CD4-positive, alpha-beta memory T cell (primary cell): ENCODE measurements around the gene SH3TC2. TPM values are rescaled to one million over a fixed set of nuclear protein-coding genes. Genes with fewer than 3 reads are reported as not detected.

Source experiments
- CTCF ChIA-PET: fragments of 350-600 bp; sonication (Branson Sonifier 250); formaldehyde crosslinking; loops from one replicate; lab custom pipeline; 2021; ENCODE audit warnings: inconsistent platforms; ENCODE audit not compliant: partially characterized antibody; lab: Charles Lee
- POLR2A ChIA-PET: fragments of 350-600 bp; sonication (Branson Sonifier 250); formaldehyde crosslinking; loops from one replicate; lab custom pipeline; 2021; ENCODE audit not compliant: partially characterized antibody; lab: Charles Lee
- DNase-seq, 5 donors: peaks; one replicate each; pipeline versions ENCODE4 v3.0.0 to v3.0.0-alpha.2; 2020 to 2022; ENCODE audit warnings: mixed read lengths in 1 of 5
- H3K27ac ChIP-seq: one replicate; pipeline ENCODE4 v1.7.0; 2013; ENCODE audit warnings: low read depth, low read length
- H3K27me3 ChIP-seq: 2 replicates; pipeline ENCODE4 v1.7.0; 2013; ENCODE audit warnings: mild to moderate bottlenecking, low read length, moderate library complexity; ENCODE audit not compliant: insufficient read depth
- H3K36me3 ChIP-seq: 2 replicates; pipeline ENCODE4 v1.7.0; 2013; ENCODE audit warnings: mild to moderate bottlenecking, low read length, moderate library complexity; ENCODE audit not compliant: insufficient read depth
- H3K4me1 ChIP-seq: 2 replicates; pipeline ENCODE4 v1.7.0; 2013; ENCODE audit warnings: mild to moderate bottlenecking, low read length, moderate library complexity; ENCODE audit not compliant: insufficient read depth
- H3K4me3 ChIP-seq, 2 donors: one replicate each; pipeline ENCODE4 v1.7.0; 2013; ENCODE audit warnings: low read length in 2 of 2, mild to moderate bottlenecking in 1 of 2
- H3K9me3 ChIP-seq, 2 donors: one replicate each; pipeline ENCODE4 v1.7.0; 2013; ENCODE audit warnings: low read length in 2 of 2, control low read depth in 1 of 2; ENCODE audit not compliant: control insufficient read depth in 1 of 2
- H3K27ac Mint-ChIP-seq, 7 donors: one replicate each; pipeline ENCODE4 v1.8.0; 2020 to 2021; ENCODE audit warnings: mixed read lengths in 7 of 7, mild to moderate bottlenecking in 6 of 7, inconsistent platforms in 3 of 7, moderate library complexity in 3 of 7
- H3K27me3 Mint-ChIP-seq, 2 donors: one replicate each; pipeline ENCODE4 v1.8.0; 2020 to 2021; ENCODE audit warnings: mixed read lengths in 2 of 2
- H3K36me3 Mint-ChIP-seq, 2 donors: one replicate each; pipeline ENCODE4 v1.8.0; 2020 to 2021; ENCODE audit warnings: mixed read lengths in 2 of 2, inconsistent platforms in 1 of 2, mild to moderate bottlenecking in 1 of 2
- H3K4me1 Mint-ChIP-seq, 4 donors: one replicate each; pipeline ENCODE4 v1.8.0; 2020 to 2021; ENCODE audit warnings: mixed read lengths in 4 of 4, mild to moderate bottlenecking in 1 of 4
- H3K4me3 Mint-ChIP-seq, 8 donors: one replicate each; pipeline ENCODE4 v1.8.0; 2020 to 2021; ENCODE audit warnings: mixed read lengths in 8 of 8, mild to moderate bottlenecking in 7 of 8, moderate library complexity in 6 of 8, inconsistent platforms in 3 of 8
- H3K9me3 Mint-ChIP-seq, 8 donors: one replicate each; pipeline ENCODE4 v1.8.0; 2020 to 2021; ENCODE audit warnings: mixed read lengths in 8 of 8, mild to moderate bottlenecking in 5 of 8, inconsistent platforms in 3 of 8, moderate library complexity in 1 of 8
- intact Hi-C: fragments of 100-400 bp; cut with micrococcal nuclease; formaldehyde crosslinking; loops from one replicate; pipeline ENCODE4 v1.15.1; 2023
- polyA plus RNA-seq, 2 donors: library from polyadenylated mRNA; unstranded; fragments of 300-500 nt; fragmentation: Illumina TruSeq; gene quantifications; one replicate each; pipeline ENCODE4 v1.2.3, GENCODE V29; 2021
- total RNA-seq, 2 experiments: library from RNA; stranded (reverse); gene quantifications; one replicate each; pipeline ENCODE4 v1.2.3, GENCODE V29; 2021

SH3TC2 gene
- total and polyA plus RNA-seq, 4 experiments from 2014 or later, result not detected

- no peak for DNase-seq
- Mint-ChIP-seq H3K36me3 (no peaks in the 10 kb centered on the region), H3K27me3 (peaks cover 0 to 3% of the 10 kb centered on the region in 2 donors), H3K27ac (no peak overlapping the region), H3K4me1 (peaks cover 0 to 20% (median 11%) of the 10 kb centered on the region in 4 donors), H3K4me3 (no peak overlapping the region), H3K9me3 (no peaks in the 10 kb centered on the region)
- intact Hi-C loops, result no loop called here
- ChIA-PET CTCF (no interaction called here), POLR2A (no interaction called here)
- Histone ChIP-seq H3K27ac (no peak overlapping the region), H3K4me3 (no peak overlapping the region), H3K36me3 (no peaks in the 10 kb centered on the region), H3K27me3 (no peaks in the 10 kb centered on the region), H3K4me1 (peaks cover 2% of the 10 kb centered on the region), H3K9me3 (no peaks in the 10 kb centered on the region)
Observed at GRCh38 chr5:149041242-149041641, 21.6 kb downstream of the SH3TC2 start.

GRCh38 chr5:149040421-149040820 lies 22.4 kb downstream of the SH3TC2 start:
- Mint-ChIP-seq H3K27ac (no peak overlapping the region), H3K4me3 (no peak overlapping the region), H3K27me3 (peaks cover 0 to 3% of the 10 kb centered on the region in 2 donors), H3K4me1 (peaks cover 0 to 28% (median 17%) of the 10 kb centered on the region in 4 donors), H3K9me3 (no peaks in the 10 kb centered on the region), H3K36me3 (no peaks in the 10 kb centered on the region)
- Histone ChIP-seq H3K4me1 (peaks cover 10% of the 10 kb centered on the region), H3K4me3 (no peak overlapping the region), H3K27ac (no peak overlapping the region), H3K36me3 (no peaks in the 10 kb centered on the region), H3K27me3 (no peaks in the 10 kb centered on the region), H3K9me3 (no peaks in the 10 kb centered on the region)
- DNase-seq, result no peak
- ChIA-PET POLR2A (no interaction called here), CTCF (interaction anchor here (12.2 kb wide), 1 partner anchor 302 kb away, joined by 400 read pairs; no protein-coding TSS in a partner anchor)
- intact Hi-C loops, result no loop called here

GRCh38 chr5:149039506-149039905 lies 23.4 kb downstream of the SH3TC2 start:
- intact Hi-C loops, result no loop called here

GRCh38 chr5:149038336-149039080 lies 24.4 kb downstream of the SH3TC2 start:
- Histone ChIP-seq H3K36me3 (no peaks in the 10 kb centered on the region), H3K27me3 (no peaks in the 10 kb centered on the region), H3K4me3 (no peak overlapping the region), H3K27ac (no peak overlapping the region), H3K4me1 (peaks cover 10% of the 10 kb centered on the region), H3K9me3 (no peaks in the 10 kb centered on the region)
- POLR2A ChIA-PET, result no interaction called here
- Mint-ChIP-seq H3K4me1 (peaks cover 3 to 34% (median 19%) of the 10 kb centered on the region in 4 donors), H3K4me3 (no peak overlapping the region), H3K36me3 (no peaks in the 10 kb centered on the region), H3K9me3 (no peaks in the 10 kb centered on the region), H3K27me3 (peaks cover 0 to 3% of the 10 kb centered on the region in 2 donors), H3K27ac (no peak overlapping the region)
- CTCF ChIA-PET, result interaction anchor here (1.4 to 12.2 kb wide), 3 partner anchors 10 to 300 kb away, joined by 4 to 400 read pairs (median 4); no protein-coding TSS in a partner anchor
- no peak for DNase-seq
- intact Hi-C loops, result no loop called here

More at GRCh38 chr5:149039506-149039905, 23.4 kb downstream of the SH3TC2 start:
- peaks cover 10% of the 10 kb centered on the region for H3K4me1 ChIP-seq
- no peaks in the 10 kb centered on the region for H3K27me3 ChIP-seq
- no peak overlapping the region for H3K27ac Mint-ChIP-seq
- no peaks in the 10 kb centered on the region for H3K9me3 Mint-ChIP-seq
- DNase-seq, result no peak
- peaks cover 3 to 34% (median 19%) of the 10 kb centered on the region in 4 donors for H3K4me1 Mint-ChIP-seq
- no peaks in the 10 kb centered on the region for H3K36me3 Mint-ChIP-seq
- H3K27ac ChIP-seq, result no peak overlapping the region
- CTCF ChIA-PET, result interaction anchor here (1.4 to 12.2 kb wide), 2 partner anchors 11 to 301 kb away, joined by 4 to 400 read pairs; no protein-coding TSS in a partner anchor
- POLR2A ChIA-PET, result no interaction called here
- H3K9me3 ChIP-seq, result no peaks in the 10 kb centered on the region
- peaks cover 0 to 3% of the 10 kb centered on the region in 2 donors for H3K27me3 Mint-ChIP-seq
- H3K36me3 ChIP-seq, result no peaks in the 10 kb centered on the region
- no peak overlapping the region for H3K4me3 Mint-ChIP-seq
- no peak overlapping the region for H3K4me3 ChIP-seq

- Mint-ChIP-seq H3K36me3 (no peaks in the 10 kb centered on the region), H3K27ac (peak overlapping the region in 1 of 7 donors; percentile 7), H3K9me3 (no peaks in the 10 kb centered on the region), H3K4me1 (peaks cover 3 to 34% (median 19%) of the 10 kb centered on the region in 4 donors), H3K4me3 (peak overlapping the region in 1 of 8 donors; percentile 21), H3K27me3 (peaks cover 0 to 3% of the 10 kb centered on the region in 2 donors)
- no peaks in the 10 kb centered on the region for H3K27me3 ChIP-seq
- H3K9me3 ChIP-seq, result no peaks in the 10 kb centered on the region
- no peak overlapping the region for H3K27ac ChIP-seq
- CTCF ChIA-PET, result interaction anchor here (1.4 to 12.2 kb wide), 5 partner anchors 11 to 595 kb away, joined by 4 to 400 read pairs (median 23); no protein-coding TSS in a partner anchor
- no peak for DNase-seq
- POLR2A ChIA-PET, result no interaction called here
- no peaks in the 10 kb centered on the region for H3K36me3 ChIP-seq
- intact Hi-C loops, result no loop called here
- no peak overlapping the region for H3K4me3 ChIP-seq
- peaks cover 10% of the 10 kb centered on the region for H3K4me1 ChIP-seq
Observed at GRCh38 chr5:149037817-149038216, 25.0 kb downstream of the SH3TC2 start.

- no peak overlapping the region for H3K27ac ChIP-seq
- Mint-ChIP-seq H3K9me3 (no peaks in the 10 kb centered on the region), H3K27me3 (peaks cover 0 to 3% of the 10 kb centered on the region in 2 donors), H3K27ac (peak overlapping the region in 1 of 7 donors; percentile 23), H3K4me3 (peak overlapping the region in 1 of 8 donors; percentile 15), H3K4me1 (peaks cover 3 to 34% (median 19%) of the 10 kb centered on the region in 4 donors), H3K36me3 (no peaks in the 10 kb centered on the region)
- no peak overlapping the region for H3K4me3 ChIP-seq
- CTCF ChIA-PET, result interaction anchor here (0.8 to 12.2 kb wide), 11 partner anchors 9 to 1086 kb away, joined by 3 to 400 read pairs (median 12); no protein-coding TSS in a partner anchor
- H3K27me3 ChIP-seq, result no peaks in the 10 kb centered on the region
- no peak for DNase-seq
- H3K4me1 ChIP-seq, result peaks cover 10% of the 10 kb centered on the region
- POLR2A ChIA-PET, result no interaction called here
- intact Hi-C loops, result no loop called here
- no peaks in the 10 kb centered on the region for H3K36me3 ChIP-seq
- H3K9me3 ChIP-seq, result no peaks in the 10 kb centered on the region
Observed at GRCh38 chr5:149036970-149037369, 25.9 kb downstream of the SH3TC2 start.

GRCh38 chr5:149036168-149036567 lies 26.7 kb downstream of the SH3TC2 start:
- POLR2A ChIA-PET, result interaction anchor here (0.9 kb wide), 1 partner anchor 303 kb away, joined by 3 read pairs; no protein-coding TSS in a partner anchor
- no peaks in the 10 kb centered on the region for H3K27me3 ChIP-seq
- H3K9me3 ChIP-seq, result no peaks in the 10 kb centered on the region
- H3K4me3 Mint-ChIP-seq, result peak overlapping the region in 1 of 8 donors; percentile 64
- no peak overlapping the region for H3K27ac ChIP-seq
- H3K36me3 Mint-ChIP-seq, result no peaks in the 10 kb centered on the region
- no peak overlapping the region for H3K4me3 ChIP-seq
- DNase-seq, result peak in 1 of 5 donors; percentile 1
- peak overlapping the region in 2 of 7 donors; percentile 10 to 33 for H3K27ac Mint-ChIP-seq
- H3K27me3 Mint-ChIP-seq, result peaks cover 0 to 3% of the 10 kb centered on the region in 2 donors
- no peaks in the 10 kb centered on the region for H3K9me3 Mint-ChIP-seq
- CTCF ChIA-PET, result interaction anchor here (0.8 to 12.2 kb wide), 20 partner anchors 9 to 1085 kb away, joined by 3 to 400 read pairs (median 6); no protein-coding TSS in a partner anchor
- peaks cover 3 to 34% (median 19%) of the 10 kb centered on the region in 4 donors for H3K4me1 Mint-ChIP-seq
- H3K36me3 ChIP-seq, result no peaks in the 10 kb centered on the region
- intact Hi-C loops, result no loop called here
- peaks cover 10% of the 10 kb centered on the region for H3K4me1 ChIP-seq
